K562 (cell line): Measurements from ENCODE around the gene VPS35L.

Experiments used
- CTCF ChIP-seq, 3 experiments: IDR thresholded peaks in 2 of 3; conservative IDR thresholded peaks in 1 of 3; 2 replicates each; pipeline ENCODE4 v1.5.1; 2011 to 2012; ENCODE audit warnings: low read length in 3 of 3, mild to moderate bottlenecking in 3 of 3, control low read depth in 2 of 3, improper control_type of control experiment in 1 of 3, inconsistent platforms in 1 of 3, low read depth in 1 of 3, mixed read lengths in 1 of 3, moderate library complexity in 1 of 3; ENCODE audit not compliant: insufficient read depth in 2 of 3
- NFE2 ChIP-seq: IDR thresholded peaks from 2 replicates; pipeline ENCODE4 v1.6.1; 2014; ENCODE audit warnings: antibody characterized with exemption, low read depth
- STAG1 ChIP-seq: sonication (generic); formaldehyde crosslinking; IDR thresholded peaks from 2 replicates; pipeline ENCODE4 v1.5.0; 2020; ENCODE audit warnings: missing genetic modification reagents, borderline replicate concordance
- TOE1 ChIP-seq, 2 experiments: fragments of 450-650 bp in 1 of 2; sonication (generic) in 1 of 2; formaldehyde crosslinking in 1 of 2; IDR thresholded peaks; 2 replicates each; pipeline versions ENCODE4 v1.7.1 to v1.8.0; 2016 to 2022; ENCODE audit warnings: borderline replicate concordance in 2 of 2, mild to moderate bottlenecking in 2 of 2, antibody characterized with exemption in 1 of 2, inconsistent platforms in 1 of 2, low read depth in 1 of 2, missing genetic modification reagents in 1 of 2, moderate library complexity in 1 of 2
- TF ChIP-seq, protein P1 (sequence below): sonication (generic); formaldehyde crosslinking; IDR thresholded peaks from 2 replicates; pipeline ENCODE4 v1.8.1; 2022; ENCODE audit warnings: missing genetic modification reagents

- TF ChIP-seq NFE2 (0 out of 2 replicates have a peak, but pooled peaks have one; percentile 8), STAG1 (CRISPR knock-in tag) (no peak), TOE1 (IDR thresholded peaks at IDR 0.05; ENCODE audit: borderline replicate concordance) (no peak), TOE1 (CRISPR knock-in tag; IDR thresholded peaks at IDR 0.05; ENCODE audit: borderline replicate concordance, low read depth) (no peak), CTCF (IDR thresholded peaks at IDR 0.05 in 2 of 3, conservative IDR thresholded peaks at IDR 0.05 in 1 of 3; ENCODE audit: insufficient read depth in 2 of 3, low read depth in 1 of 3, low read length in 3 of 3) (no peak)
- TF ChIP-seq, protein P1, sequence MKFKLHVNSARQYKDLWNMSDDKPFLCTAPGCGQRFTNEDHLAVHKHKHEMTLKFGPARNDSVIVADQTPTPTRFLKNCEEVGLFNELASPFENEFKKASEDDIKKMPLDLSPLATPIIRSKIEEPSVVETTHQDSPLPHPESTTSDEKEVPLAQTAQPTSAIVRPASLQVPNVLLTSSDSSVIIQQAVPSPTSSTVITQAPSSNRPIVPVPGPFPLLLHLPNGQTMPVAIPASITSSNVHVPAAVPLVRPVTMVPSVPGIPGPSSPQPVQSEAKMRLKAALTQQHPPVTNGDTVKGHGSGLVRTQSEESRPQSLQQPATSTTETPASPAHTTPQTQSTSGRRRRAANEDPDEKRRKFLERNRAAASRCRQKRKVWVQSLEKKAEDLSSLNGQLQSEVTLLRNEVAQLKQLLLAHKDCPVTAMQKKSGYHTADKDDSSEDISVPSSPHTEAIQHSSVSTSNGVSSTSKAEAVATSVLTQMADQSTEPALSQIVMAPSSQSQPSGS (CRISPR knock-in tag) = no peak
Measured at GRCh38 chr16:19595043-19595767, 39.7 kb downstream of the VPS35L start.
